Endothelial cell (in vitro differentiated cells): Measurements from ENCODE around the gene CHST4. TPM values are rescaled to one million over a fixed set of nuclear protein-coding genes. Genes with fewer than 3 reads are reported as not detected.
"Not testable (repeated sequence)": the region's sequence is repeated elsewhere in the genome, so short reads cannot be mapped to it uniquely, and the experiment has no call there.

ENCODE experiments used
- DNase-seq: peaks from one replicate; pipeline ENCODE4 v3.0.0; 2021; ENCODE audit warnings: low spot score
- H3K27ac Mint-ChIP-seq: one replicate; pipeline ENCODE4 v1.8.0; 2021; ENCODE audit warnings: mixed read lengths, inconsistent platforms; ENCODE audit not compliant: unreplicated experiment
- H3K27me3 Mint-ChIP-seq: one replicate; pipeline ENCODE4 v1.8.0; 2021; ENCODE audit warnings: mild to moderate bottlenecking, moderate library complexity, mixed read lengths, inconsistent platforms; ENCODE audit not compliant: unreplicated experiment
- H3K36me3 Mint-ChIP-seq: one replicate; pipeline ENCODE4 v1.8.0; 2021; ENCODE audit warnings: mild to moderate bottlenecking, low read depth, mixed read lengths, inconsistent platforms; ENCODE audit not compliant: unreplicated experiment
- H3K4me1 Mint-ChIP-seq: one replicate; pipeline ENCODE4 v1.8.0; 2021; ENCODE audit warnings: mild to moderate bottlenecking, mixed read lengths, inconsistent platforms; ENCODE audit not compliant: unreplicated experiment
- H3K4me3 Mint-ChIP-seq: one replicate; pipeline ENCODE4 v1.8.0; 2021; ENCODE audit warnings: mild to moderate bottlenecking, mixed read lengths, inconsistent platforms; ENCODE audit not compliant: unreplicated experiment
- H3K9me3 Mint-ChIP-seq: one replicate; pipeline ENCODE4 v1.8.0; 2021; ENCODE audit warnings: mixed read lengths, inconsistent platforms; ENCODE audit not compliant: unreplicated experiment
- CTCF ChIP-seq: fragments of 200-600 bp; sonication (generic); IDR thresholded peaks from one replicate; pipeline ENCODE4 v1.5.0; 2021; ENCODE audit warnings: antibody characterized with exemption; ENCODE audit not compliant: unreplicated experiment
- total RNA-seq: library from RNA; stranded (reverse); fragmentation: NEBNext Ultra II Directional; extraction: Animal tissue kit (Norgen Biotek cat#: 25700); gene quantifications from one replicate; pipeline ENCODE4 v1.2.1, GENCODE V29; 2021; ENCODE audit not compliant: unreplicated experiment

Gene CHST4
- total RNA-seq, 1 donor from 2014 or later, result 0.13 TPM

- no peaks in the 10 kb centered on the region for H3K4me1 Mint-ChIP-seq
- no peak for DNase-seq
- H3K9me3 Mint-ChIP-seq, result no peaks in the 10 kb centered on the region
- H3K4me3 Mint-ChIP-seq, result no peak within 1 kb of the TSS
- TF ChIP-seq CTCF, result no peak
- H3K27ac Mint-ChIP-seq, result no peak within 1 kb of the TSS
- H3K27me3 Mint-ChIP-seq, result peaks cover 4% of the 10 kb centered on the region
- no peaks in the 10 kb centered on the region for H3K36me3 Mint-ChIP-seq
Observed at GRCh38 chr16:71576971-71577370, 50.7 kb downstream of the CHST4 start, which contains the start of gene TAT. Gene TAT (minus strand): TSS chr16:71577092. CDS start chr16:71576415, 677 bp downstream.

- not testable (repeated sequence) for H3K4me1 Mint-ChIP-seq, H3K27ac Mint-ChIP-seq, H3K27me3 Mint-ChIP-seq, DNase-seq, H3K4me3 Mint-ChIP-seq, H3K9me3 Mint-ChIP-seq, H3K36me3 Mint-ChIP-seq
Observed at GRCh38 chr16:71582553-71582848, 56.3 kb downstream of the CHST4 start.

GRCh38 chr16:71584543-71585317, 58.5 kb downstream of the CHST4 start:
- Mint-ChIP-seq H3K27ac (no peak overlapping the region), H3K9me3 (no peaks in the 10 kb centered on the region), H3K4me3 (no peak overlapping the region), H3K4me1 (no peaks in the 10 kb centered on the region), H3K36me3 (no peaks in the 10 kb centered on the region), H3K27me3 (no peaks in the 10 kb centered on the region)
- DNase-seq, result no peak
- TF ChIP-seq CTCF, result no peak

GRCh38 chr16:71585318-71585703, 59.1 kb downstream of the CHST4 start:
- Mint-ChIP-seq H3K4me1 (no peaks in the 10 kb centered on the region), H3K36me3 (no peaks in the 10 kb centered on the region), H3K27ac (no peak overlapping the region), H3K9me3 (no peaks in the 10 kb centered on the region), H3K4me3 (no peak overlapping the region), H3K27me3 (no peaks in the 10 kb centered on the region)
- no peak for DNase-seq
- no peak for TF ChIP-seq CTCF

Other genes with a start within 250 kb of the CHST4 start
- gene CMTR2, start 237.0 kb upstream of the CHST4 start, total RNA-seq, result 26.7 TPM
- gene CALB2, start 167.7 kb upstream of the CHST4 start, total RNA-seq, result 12.9 TPM
- gene TLE7, start 84.4 kb upstream of the CHST4 start, total RNA-seq, result not detected
- gene ZNF23, start 64.2 kb upstream of the CHST4 start, total RNA-seq, result 8.3 TPM
- 7.5 TPM for gene ZNF19, start 37.1 kb upstream of the CHST4 start, total RNA-seq
- gene TAT, start 50.7 kb downstream of the CHST4 start, total RNA-seq, result not detected
- gene MARVELD3, start 99.8 kb downstream of the CHST4 start, total RNA-seq, result 3.9 TPM
- gene PHLPP2, start 198.3 kb downstream of the CHST4 start, total RNA-seq, result 7.3 TPM